GM13977 (cell line): ENCODE measurements around the gene PTPN14.
"Not testable (repeated sequence)": the region's sequence is repeated elsewhere in the genome, so short reads cannot be mapped to it uniquely, and the experiment has no call there.

Source experiments
- DNase-seq: peaks from one replicate; pipeline ENCODE4 v3.0.0; 2012; ENCODE audit warnings: low spot score
- CTCF ChIP-seq: IDR thresholded peaks from 2 replicates; pipeline ENCODE4 v1.5.1; 2012; ENCODE audit warnings: mild to moderate bottlenecking, control low read depth; ENCODE audit not compliant: insufficient read depth; ENCODE audit errors: extremely low read depth, missing control alignments
- in situ Hi-C: fragments of 300-500 bp; cut with MboI; formaldehyde crosslinking; loops from one replicate; pipeline ENCODE4 v1.12.0; 2022; ENCODE audit warnings: low sequenced_read_pairs, low pct_unique_long_range_greater_than_20kb, mixed read lengths, inconsistent platforms; ENCODE audit not compliant: unreplicated experiment

Gene PTPN14

GRCh38 chr1:214551436-214552173, at the start of gene PTPN14:
Gene PTPN14 (minus strand): TSS chr1:214551602. CDS start chr1:214464803, 86,799 bp downstream.
- in situ Hi-C loops, result no loop called here
- DNase-seq, result peak; percentile 68
- TF ChIP-seq CTCF, result no peak

GRCh38 chr1:214593158-214593557, 41.8 kb upstream of the PTPN14 start:
- no peak for TF ChIP-seq CTCF
- in situ Hi-C loops, result loop anchor here (25.0 kb wide), 1 partner anchor 331 kb away; no protein-coding TSS in a partner anchor
- DNase-seq, result no peak

GRCh38 chr1:214591918-214592317, 40.5 kb upstream of the PTPN14 start:
- not testable (repeated sequence) for DNase-seq
- in situ Hi-C loops, result loop anchor here (25.0 kb wide), 1 partner anchor 330 kb away; no protein-coding TSS in a partner anchor

- DNase-seq, result no peak
- TF ChIP-seq CTCF, result no peak
- in situ Hi-C loops, result loop anchor here (25.0 kb wide), 1 partner anchor 328 kb away; no protein-coding TSS in a partner anchor
Measured at GRCh38 chr1:214590696-214591095, 39.3 kb upstream of the PTPN14 start.

- DNase-seq, result no peak
- in situ Hi-C loops, result loop anchor here (10.0 to 25.0 kb wide), 2 partner anchors 254 to 327 kb away; no protein-coding TSS in a partner anchor
- no peak for TF ChIP-seq CTCF
Measured at GRCh38 chr1:214588963-214589597, 37.7 kb upstream of the PTPN14 start.

GRCh38 chr1:214587165-214587564, 35.8 kb upstream of the PTPN14 start:
- in situ Hi-C loops, result loop anchor here (10.0 to 25.0 kb wide), 2 partner anchors 252 to 325 kb away; no protein-coding TSS in a partner anchor
- no peak for DNase-seq
- no peak for TF ChIP-seq CTCF

- no peak for DNase-seq
- no peak for TF ChIP-seq CTCF
- in situ Hi-C loops, result loop anchor here (10.0 to 25.0 kb wide), 2 partner anchors 252 to 324 kb away; no protein-coding TSS in a partner anchor
Measured at GRCh38 chr1:214586621-214587020, 35.2 kb upstream of the PTPN14 start.
